Measurements from ENCODE around the gene ZNF414.

DNA sequence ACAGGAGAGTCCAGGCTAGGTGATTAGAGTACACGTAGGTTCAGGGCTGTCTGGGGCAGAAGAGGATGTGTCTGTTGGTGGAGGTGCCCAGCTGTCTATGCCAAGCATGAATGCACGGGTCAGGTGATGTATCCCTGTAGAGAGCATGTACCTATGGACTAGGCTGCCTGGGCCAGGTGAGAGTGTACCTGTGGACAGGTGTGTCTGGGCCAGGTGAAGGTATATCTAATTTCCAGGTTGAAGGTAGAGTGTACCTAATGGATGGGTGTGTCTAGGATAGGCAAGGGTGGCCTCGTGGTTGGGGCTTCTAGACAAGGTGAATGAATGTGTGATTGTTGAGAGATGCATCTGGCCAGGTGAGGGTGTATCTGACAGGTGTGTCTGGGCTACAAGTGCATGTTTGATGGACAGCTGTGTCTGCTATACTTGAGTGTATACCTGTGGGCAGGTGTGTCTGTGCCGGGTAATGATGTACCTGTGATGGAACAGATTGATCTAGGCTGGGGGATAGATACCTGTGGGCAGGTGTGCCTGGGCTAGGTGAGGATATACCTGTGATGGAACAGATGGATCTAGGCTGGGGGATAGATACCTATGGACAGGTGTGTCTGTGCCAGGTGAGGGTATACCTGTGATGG lies 15.5 kb upstream of the ZNF414 start:
- TF ChIP-seq, protein P1, sequence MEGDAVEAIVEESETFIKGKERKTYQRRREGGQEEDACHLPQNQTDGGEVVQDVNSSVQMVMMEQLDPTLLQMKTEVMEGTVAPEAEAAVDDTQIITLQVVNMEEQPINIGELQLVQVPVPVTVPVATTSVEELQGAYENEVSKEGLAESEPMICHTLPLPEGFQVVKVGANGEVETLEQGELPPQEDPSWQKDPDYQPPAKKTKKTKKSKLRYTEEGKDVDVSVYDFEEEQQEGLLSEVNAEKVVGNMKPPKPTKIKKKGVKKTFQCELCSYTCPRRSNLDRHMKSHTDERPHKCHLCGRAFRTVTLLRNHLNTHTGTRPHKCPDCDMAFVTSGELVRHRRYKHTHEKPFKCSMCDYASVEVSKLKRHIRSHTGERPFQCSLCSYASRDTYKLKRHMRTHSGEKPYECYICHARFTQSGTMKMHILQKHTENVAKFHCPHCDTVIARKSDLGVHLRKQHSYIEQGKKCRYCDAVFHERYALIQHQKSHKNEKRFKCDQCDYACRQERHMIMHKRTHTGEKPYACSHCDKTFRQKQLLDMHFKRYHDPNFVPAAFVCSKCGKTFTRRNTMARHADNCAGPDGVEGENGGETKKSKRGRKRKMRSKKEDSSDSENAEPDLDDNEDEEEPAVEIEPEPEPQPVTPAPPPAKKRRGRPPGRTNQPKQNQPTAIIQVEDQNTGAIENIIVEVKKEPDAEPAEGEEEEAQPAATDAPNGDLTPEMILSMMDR (conservative IDR thresholded peaks at IDR 0.05) = no peak
- TF ChIP-seq EZH2 (IDR thresholded peaks at IDR 0.05; ENCODE audit: low read depth) = no peak
